GM23248 (cell line): ENCODE measurements around the gene HRC. TPM values are rescaled to one million over a fixed set of nuclear protein-coding genes. Genes with fewer than 3 reads are reported as not detected.
"Not testable (repeated sequence)": the region's sequence is repeated elsewhere in the genome, so short reads cannot be mapped to it uniquely, and the experiment has no call there.

ENCODE experiments used
- DNase-seq: peaks from one replicate; pipeline ENCODE4 v3.0.0-alpha.2; 2015
- H2AFZ ChIP-seq: fragments of 200-600 bp; sonication (generic); 2 replicates; pipeline ENCODE4 v1.6.1; 2016; ENCODE audit warnings: antibody characterized with exemption
- H3F3A ChIP-seq: fragments of 200-600 bp; sonication (generic); 2 replicates; pipeline ENCODE4 v1.6.1; 2016; ENCODE audit warnings: mild to moderate bottlenecking, antibody characterized with exemption, mixed run types; ENCODE audit not compliant: insufficient read depth
- H3K27ac ChIP-seq: fragments of 200-600 bp; sonication (generic); 2 replicates; pipeline ENCODE4 v1.5.1; 2016; ENCODE audit warnings: mild to moderate bottlenecking
- H3K27me3 ChIP-seq: fragments of 200-600 bp; sonication (generic); replicated peaks from 2 replicates; pipeline ENCODE4 v1.6.1; 2016; ENCODE audit warnings: mild to moderate bottlenecking; ENCODE audit not compliant: insufficient read depth
- H3K36me3 ChIP-seq: fragments of 200-600 bp; sonication (generic); 2 replicates; pipeline ENCODE4 v1.6.1; 2016; ENCODE audit warnings: low read depth, mild to moderate bottlenecking
- H3K4me1 ChIP-seq: fragments of 200-600 bp; sonication (generic); 2 replicates; pipeline ENCODE4 v1.6.1; 2016; ENCODE audit warnings: mild to moderate bottlenecking; ENCODE audit not compliant: insufficient read depth
- H3K4me2 ChIP-seq: fragments of 200-600 bp; sonication (generic); one replicate; pipeline ENCODE4 v1.6.1; 2016; ENCODE audit warnings: mild to moderate bottlenecking; ENCODE audit not compliant: unreplicated experiment
- H3K4me3 ChIP-seq: fragments of 200-600 bp; sonication (generic); 2 replicates; pipeline ENCODE4 v1.5.1; 2016; ENCODE audit warnings: mild to moderate bottlenecking
- H3K79me2 ChIP-seq: fragments of 200-600 bp; sonication (generic); 2 replicates; pipeline ENCODE4 v1.6.1; 2016; ENCODE audit warnings: mild to moderate bottlenecking; ENCODE audit not compliant: insufficient read depth
- H3K9ac ChIP-seq: fragments of 200-600 bp; sonication (generic); 2 replicates; pipeline ENCODE4 v1.6.1; 2016; ENCODE audit warnings: mild to moderate bottlenecking
- H3K9me2 ChIP-seq: fragments of 200-600 bp; sonication (generic); 2 replicates; pipeline ENCODE4 v1.6.1; 2016; ENCODE audit warnings: mixed run types, mild to moderate bottlenecking, moderate library complexity; ENCODE audit not compliant: insufficient read depth
- H3K9me3 ChIP-seq: fragments of 200-600 bp; sonication (generic); one replicate; pipeline ENCODE4 v1.6.1; 2017; ENCODE audit warnings: low read depth
- H4K20me1 ChIP-seq: fragments of 200-600 bp; sonication (generic); 2 replicates; pipeline ENCODE4 v1.6.0; 2016; ENCODE audit not compliant: insufficient read depth
- EZH2 ChIP-seq: fragments of 200-600 bp; sonication (generic); IDR thresholded peaks from 2 replicates; pipeline ENCODE4 v1.6.1; 2018; ENCODE audit warnings: antibody characterized with exemption, mild to moderate bottlenecking; ENCODE audit not compliant: insufficient read depth, poor library complexity, severe bottlenecking
- EZH2phosphoT487 ChIP-seq: fragments of 200-600 bp; sonication (generic); IDR thresholded peaks from 2 replicates; pipeline ENCODE4 v1.6.1; 2018; ENCODE audit warnings: antibody characterized with exemption, moderate library complexity, mild to moderate bottlenecking, low read depth; ENCODE audit not compliant: insufficient read depth
- WGBS, 2 experiments: methylation state at CpG; one replicate each; pipeline ENCODE4 v1.1.6; 2015 to 2017; ENCODE audit warnings: low lambda C conversion rate in 2 of 2, low coverage in 1 of 2; ENCODE audit errors: missing lambda C conversion rate in 2 of 2; 5-methylcytosine and 5-hydroxymethylcytosine counted together
- in situ Hi-C: fragments of 300-500 bp; cut with MboI; formaldehyde crosslinking; loops from 2 replicates; pipeline ENCODE4 v1.15.0; 2020
- polyA plus RNA-seq: library from polyadenylated mRNA; unstranded; fragments of >200 nt; fragmentation: Nextera tagmentation; extraction: Ambion mirVana; gene quantifications from 2 replicates; pipeline ENCODE4 v1.2.1, GENCODE V29; 2016
- total RNA-seq: library from RNA; depleted of rRNA; stranded (reverse); fragments of >200 nt; shearing (Covaris generic); gene quantifications from 2 replicates; pipeline ENCODE4 v1.2.3, GENCODE V29; 2014

The HRC gene
- total and polyA plus RNA-seq, 2 experiments from 2014 or later: not detected

- in situ Hi-C loops: no loop called here
- H3K9ac ChIP-seq: no peak overlapping the region
- no peak overlapping the region for H3K4me2 ChIP-seq
- H3K4me3 ChIP-seq: no peak overlapping the region
- H3K9me2 ChIP-seq: no peaks in the 10 kb centered on the region
- WGBS, 2 experiments: 23 to 25% methylated on average over 22 to 23 of the region's 23 CpGs
- TF ChIP-seq EZH2: no peak
- no peak for TF ChIP-seq EZH2phosphoT487
- no peaks in the 10 kb centered on the region for H4K20me1 ChIP-seq
- 0 out of 2 replicates have a peak, but pooled peaks cover 4% of the 10 kb centered on the region for H3F3A ChIP-seq
- DNase-seq: no peak
- no peak overlapping the region for H3K27ac ChIP-seq
- no peaks in the 10 kb centered on the region; the same call in 1 of the 2 replicates for H3K27me3 ChIP-seq
- no peaks in the 10 kb centered on the region for H3K36me3 ChIP-seq
- H3K9me3 ChIP-seq: no peaks in the 10 kb centered on the region
- H3K4me1 ChIP-seq: no peaks in the 10 kb centered on the region
- H3K79me2 ChIP-seq: no peaks in the 10 kb centered on the region
- no peak overlapping the region for H2AFZ ChIP-seq
Measured at GRCh38 chr19:49125025-49125731, 30.0 kb downstream of the HRC start.

GRCh38 chr19:49123285-49123684, 31.9 kb downstream of the HRC start:
- H3F3A ChIP-seq, H3K27ac ChIP-seq, H3K9ac ChIP-seq, H3K4me3 ChIP-seq, H3K4me2 ChIP-seq, H3K79me2 ChIP-seq, in situ Hi-C loops, DNase-seq, H3K36me3 ChIP-seq, H3K9me3 ChIP-seq, H3K27me3 ChIP-seq, H3K9me2 ChIP-seq, H2AFZ ChIP-seq, H3K4me1 ChIP-seq, H4K20me1 ChIP-seq: not testable (repeated sequence)
- 73 to 74% methylated on average over 11 of the region's 11 CpGs for WGBS, 2 experiments

GRCh38 chr19:49121841-49122240, 33.4 kb downstream of the HRC start:
- H3K36me3 ChIP-seq: not testable (repeated sequence)
- 21 to 22% methylated on average over 10 of the region's 10 CpGs for WGBS, 2 experiments

GRCh38 chr19:49120868-49121267, 34.3 kb downstream of the HRC start:
- no peak overlapping the region for H3K4me3 ChIP-seq
- H4K20me1 ChIP-seq: no peaks in the 10 kb centered on the region
- no peak overlapping the region for H2AFZ ChIP-seq
- no peaks in the 10 kb centered on the region for H3K79me2 ChIP-seq
- H3K9ac ChIP-seq: no peak overlapping the region
- no peaks in the 10 kb centered on the region for H3F3A ChIP-seq
- 75 to 78% methylated on average over 2 of the region's 2 CpGs for WGBS, 2 experiments
- TF ChIP-seq EZH2phosphoT487: no peak
- no peak for TF ChIP-seq EZH2
- peaks cover 7% of the 10 kb centered on the region for H3K4me1 ChIP-seq
- no peaks in the 10 kb centered on the region for H3K9me3 ChIP-seq
- in situ Hi-C loops: no loop called here
- no peak for DNase-seq
- no peaks in the 10 kb centered on the region for H3K9me2 ChIP-seq
- no peak overlapping the region for H3K4me2 ChIP-seq
- no peaks in the 10 kb centered on the region for H3K36me3 ChIP-seq
- no peak overlapping the region for H3K27ac ChIP-seq
- H3K27me3 ChIP-seq: no peaks in the 10 kb centered on the region; the same call in 1 of the 2 replicates

More at GRCh38 chr19:49121841-49122240, 33.4 kb downstream of the HRC start:
- H3K4me2 ChIP-seq, H3K9ac ChIP-seq, in situ Hi-C loops, H3K4me3 ChIP-seq, H3K9me2 ChIP-seq, H2AFZ ChIP-seq, H3K4me1 ChIP-seq, H3K79me2 ChIP-seq, H4K20me1 ChIP-seq, H3K27me3 ChIP-seq, H3K9me3 ChIP-seq, H3F3A ChIP-seq, H3K27ac ChIP-seq, DNase-seq: not testable (repeated sequence)

- H3K4me1 ChIP-seq: peaks cover 7% of the 10 kb centered on the region
- DNase-seq: no peak
- no peak overlapping the region for H3K4me3 ChIP-seq
Measured at GRCh38 chr19:49120325-49120683, 34.9 kb downstream of the HRC start.

More at GRCh38 chr19:49120325-49120683, 34.9 kb downstream of the HRC start:
- Histone ChIP-seq H4K20me1 (no peaks in the 10 kb centered on the region), H3K9ac (no peak overlapping the region), H3F3A (no peaks in the 10 kb centered on the region; the same call in 1 of the 2 replicates), H3K27ac (no peak overlapping the region), H3K4me2 (no peak overlapping the region), H3K79me2 (no peaks in the 10 kb centered on the region), H3K27me3 (no peaks in the 10 kb centered on the region), H3K36me3 (no peaks in the 10 kb centered on the region), H3K9me2 (no peaks in the 10 kb centered on the region), H2AFZ (no peak overlapping the region), H3K9me3 (no peaks in the 10 kb centered on the region)
- in situ Hi-C loops: no loop called here
- TF ChIP-seq EZH2phosphoT487 (no peak), EZH2 (no peak)
- WGBS, 2 experiments: 22 to 23% methylated on average over 15 to 16 of the region's 16 CpGs
